Measurements from ENCODE around the gene RETN.

- no peak for TF ChIP-seq CTCF (conservative IDR thresholded peaks at IDR 0.05; ENCODE audit: low read length)
- TF ChIP-seq EZH2phosphoT487 (IDR thresholded peaks at IDR 0.05; ENCODE audit: borderline replicate concordance), result no peak
Measured at GRCh38 chr19:7624810-7625209, 44.0 kb upstream of the RETN start.

Measured in Loucy (cell line).